HepG2 (cell line): Measurements from ENCODE around the gene GNAS. TPM values are rescaled to one million over a fixed set of nuclear protein-coding genes. Genes with fewer than 3 reads are reported as not detected.

Experiments used
- ATAC-seq: fragments of 200-7000 bp; cut with Tn5 transposase; 3 replicates; pipeline ENCODE4 v1.9.1; 2020; ENCODE audit warnings: mild to moderate bottlenecking, moderate library complexity
- BruUV-seq: library from RNA; stranded (reverse); fragments of 400-500 nt; replicated peaks from 2 replicates; lab custom pipeline; 2021; lab: Mats Ljungman, UMichigan
- CTCF ChIA-PET: fragments of 300-600 bp; formaldehyde crosslinking; extraction: SDS; loops from one replicate; lab custom pipeline; 2021; ENCODE audit warnings: low total read pairs, inconsistent platforms, low intra/inter-chr PET ratio; lab: Yijun Ruan, JAX
- POLR2A ChIA-PET: fragments of 350-600 bp; sonication (Branson Sonifier 250); formaldehyde crosslinking; loops from one replicate; lab custom pipeline; 2020; ENCODE audit warnings: antibody characterized with exemption, inconsistent platforms; lab: Yijun Ruan, JAX
- DNase-seq: peaks from one replicate; pipeline ENCODE4 v3.0.0-alpha.2; 2015; ENCODE audit warnings: low spot score
- FAIRE-seq: peaks from 3 replicates; lab custom pipeline; 2011; peaks lifted over from hg19 to GRCh38; lab: Jason Lieb, UNC
- H2AFZ ChIP-seq: one replicate; pipeline ENCODE4 v1.6.1; 2011; ENCODE audit warnings: low read length, inconsistent platforms
- H3K27ac ChIP-seq: fragments of 300-600 bp; 3 replicates; pipeline ENCODE4 v1.8.0; 2011; ENCODE audit warnings: mixed run types, mild to moderate bottlenecking, mixed read lengths, low read length, inconsistent platforms; ENCODE audit not compliant: insufficient read depth; ENCODE audit errors: extremely low read length
- H3K27me3 ChIP-seq, 2 experiments: fragments of 200-600 bp in 1 of 2; 2 replicates in 1 of 2; 3 replicates in 1 of 2; pipeline versions ENCODE4 v1.6.0 to v1.8.0; 2011; ENCODE audit warnings: low read length in 2 of 2, mild to moderate bottlenecking in 2 of 2, moderate library complexity in 2 of 2, inconsistent platforms in 1 of 2; ENCODE audit not compliant: insufficient read depth in 2 of 2, control insufficient read depth in 1 of 2
- H3K36me3 ChIP-seq, 2 experiments: fragments of 200-600 bp in 1 of 2; replicated peaks in 1 of 2; 2 replicates in 1 of 2; 3 replicates in 1 of 2; pipeline versions ENCODE4 v1.5.1 to v1.8.0; 2011; ENCODE audit warnings: low read length in 2 of 2, inconsistent platforms in 1 of 2; ENCODE audit not compliant: insufficient read depth in 2 of 2, control insufficient read depth in 1 of 2
- H3K4me1 ChIP-seq: 2 replicates; pipeline ENCODE4 v1.5.1; 2012; ENCODE audit warnings: low read length, inconsistent platforms; ENCODE audit not compliant: insufficient read depth
- H3K4me2 ChIP-seq: 2 replicates; pipeline ENCODE4 v1.6.0; 2011; ENCODE audit warnings: low read depth, low read length, inconsistent platforms
- H3K4me3 ChIP-seq, 3 experiments: fragments of 200-600 bp in 1 of 3; sonication (generic), shearing (Covaris generic) in 1 of 3; replicated peaks in 1 of 3; 2 replicates each; pipeline ENCODE4 v1.5.1; 2011 to 2016; ENCODE audit warnings: low read length in 3 of 3, inconsistent platforms in 2 of 3, low read depth in 2 of 3, mild to moderate bottlenecking in 2 of 3, control low read depth in 1 of 3, mixed read lengths in 1 of 3; ENCODE audit not compliant: insufficient read depth in 1 of 3
- H3K79me2 ChIP-seq: one replicate; pipeline ENCODE4 v1.6.1; 2011; ENCODE audit warnings: low read length, inconsistent platforms; ENCODE audit not compliant: insufficient read depth
- H3K9ac ChIP-seq: 2 replicates; pipeline ENCODE4 v1.6.0; 2011; ENCODE audit warnings: mild to moderate bottlenecking, low read depth, low read length, inconsistent platforms; ENCODE audit not compliant: insufficient read depth
- H3K9me3 ChIP-seq: 2 replicates; pipeline ENCODE4 v1.5.1; 2012; ENCODE audit warnings: mild to moderate bottlenecking, low read length
- H4K20me1 ChIP-seq: 2 replicates; pipeline ENCODE4 v1.6.0; 2011; ENCODE audit warnings: inconsistent platforms, mild to moderate bottlenecking, low read length, moderate library complexity; ENCODE audit not compliant: insufficient read depth
- BRCA1 ChIP-seq: sonication (generic); formaldehyde crosslinking; IDR thresholded peaks from 2 replicates; pipeline ENCODE4 v1.4.0; 2020; ENCODE audit warnings: missing genetic modification reagents
- CBX2 ChIP-seq, 2 experiments: fragments of 200-600 bp in 1 of 2; sonication (generic); formaldehyde crosslinking in 1 of 2; IDR thresholded peaks; 2 replicates each; pipeline versions ENCODE4 v1.7.0 to v1.8.1; 2018 to 2022; ENCODE audit warnings: low read depth in 2 of 2, low read length in 1 of 2, mild to moderate bottlenecking in 1 of 2, missing genetic modification reagents in 1 of 2
- FOXP1 ChIP-seq, 2 experiments: fragments of 450-650 bp in 1 of 2; IDR thresholded peaks; 2 replicates each; pipeline ENCODE4 v1.6.1; 2017 to 2018; ENCODE audit warnings: antibody characterized with exemption in 1 of 2
- FUBP1 ChIP-seq: sonication (generic); formaldehyde crosslinking; IDR thresholded peaks from 2 replicates; pipeline ENCODE4 v1.5.1; 2020; ENCODE audit warnings: missing genetic modification reagents, mild to moderate bottlenecking, borderline replicate concordance
- IRF2 ChIP-seq: IDR thresholded peaks from 2 replicates; pipeline ENCODE4 v1.6.1; 2018; ENCODE audit warnings: missing genetic modification reagents, missing compliant biosample characterization
- KAT2B ChIP-seq: fragments of 150-350 bp; IDR thresholded peaks from 2 replicates; pipeline ENCODE4 v1.6.1; 2014; ENCODE audit warnings: low read depth, low read length, borderline replicate concordance
- KDM1A ChIP-seq: IDR thresholded peaks from 2 replicates; pipeline ENCODE4 v1.6.1; 2016; ENCODE audit warnings: missing compliant biosample characterization
- LBX2 ChIP-seq: sonication (generic); formaldehyde crosslinking; IDR thresholded peaks from 2 replicates; pipeline ENCODE4 v1.5.0; 2020; ENCODE audit warnings: missing genetic modification reagents, mild to moderate bottlenecking, borderline replicate concordance
- PHB2 ChIP-seq: fragments of 450-650 bp; IDR thresholded peaks from 2 replicates; pipeline ENCODE4 v1.6.1; 2018; ENCODE audit not compliant: partially characterized antibody
- RAD21 ChIP-seq: fragments of 450-650 bp; formaldehyde crosslinking; IDR thresholded peaks from 2 replicates; pipeline ENCODE4 v1.5.0; 2020; ENCODE audit warnings: mild to moderate bottlenecking
- SOX6 ChIP-seq, 2 experiments: fragments of 450-650 bp in 1 of 2; sonication (generic) in 1 of 2; formaldehyde crosslinking in 1 of 2; IDR thresholded peaks; 2 replicates each; pipeline versions ENCODE4 v1.4.0 to v1.6.1; 2017 to 2020; ENCODE audit warnings: antibody characterized with exemption in 1 of 2, mild to moderate bottlenecking in 1 of 2, missing genetic modification reagents in 1 of 2
- STAG1 ChIP-seq: sonication (generic); formaldehyde crosslinking; IDR thresholded peaks from 2 replicates; pipeline ENCODE4 v1.4.0; 2020; ENCODE audit warnings: missing genetic modification reagents
- ZKSCAN5 ChIP-seq: sonication (generic); formaldehyde crosslinking; IDR thresholded peaks from 2 replicates; pipeline ENCODE4 v1.5.1; 2020; ENCODE audit warnings: mild to moderate bottlenecking, missing genetic modification reagents
- ZNF124 ChIP-seq: sonication (generic); formaldehyde crosslinking; IDR thresholded peaks from 2 replicates; pipeline ENCODE4 v1.4.0; 2020; ENCODE audit warnings: missing genetic modification reagents
- ZNF232 ChIP-seq: sonication (generic); formaldehyde crosslinking; IDR thresholded peaks from 2 replicates; pipeline ENCODE4 v1.4.0; 2020; ENCODE audit warnings: missing genetic modification reagents, borderline replicate concordance
- ZNF766 ChIP-seq: sonication (generic); formaldehyde crosslinking; IDR thresholded peaks from 2 replicates; pipeline ENCODE4 v1.5.0; 2020; ENCODE audit warnings: missing genetic modification reagents, borderline replicate concordance
- ZNF776 ChIP-seq: sonication (generic); formaldehyde crosslinking; IDR thresholded peaks from 2 replicates; pipeline ENCODE4 v1.4.0; 2020; ENCODE audit warnings: mild to moderate bottlenecking, missing genetic modification reagents
- WGBS: methylation state at CpG from one replicate; pipeline ENCODE4 v1.1.6; 2017; ENCODE audit warnings: low lambda C conversion rate; 5-methylcytosine and 5-hydroxymethylcytosine counted together
- in situ Hi-C: cut with HindIII; loops from 2 replicates; pipeline ENCODE4 v1.10.0; 2017; ENCODE audit warnings: low pct_unique_long_range_greater_than_20kb; ENCODE audit not compliant: extremely low pct_ligation_motif_present
- intact Hi-C: fragments of 100-400 bp; cut with micrococcal nuclease; formaldehyde crosslinking; loops from one replicate; pipeline ENCODE4 v1.10.0; 2022; ENCODE audit not compliant: unreplicated experiment
- polyA plus RNA-seq, 8 experiments: library from polyadenylated mRNA; depleted of rRNA in 3 of 8; stranded (reverse) in 7 of 8; unstranded in 1 of 8; fragments of >200 nt; fragmentation: Illumina TruSeq in 4 of 8; extraction: Trizol in 4 of 8; gene quantifications; 2 replicates each; pipeline versions ENCODE4 v1.2.1 to v1.2.3, GENCODE V29; 2011 to 2016; ENCODE audit warnings: low read depth in 4 of 8, missing spikeins in 1 of 8, mixed read lengths in 1 of 8; ENCODE audit not compliant: insufficient read depth in 1 of 8
- total RNA-seq, 5 experiments: library from RNA; depleted of rRNA; stranded (reverse); fragments of >200 nt; fragmentation: Illumina TruSeq; extraction: Trizol; gene quantifications; 2 replicates each; pipeline ENCODE4 v1.2.3, GENCODE V29; 2016; ENCODE audit warnings: low read depth in 1 of 5

The GNAS gene
- total and polyA plus RNA-seq, 2 of the 13 experiments (the other 11 are each of a cell fraction or from before 2014, with no cell fraction given): 407 to 1,008 TPM

- DNase-seq: no peak
- no peak overlapping the region for H2AFZ ChIP-seq
- no peak overlapping the region for H3K4me3 ChIP-seq
- BruUV-seq: no TSS peak
- ATAC-seq: no peak
- ChIA-PET POLR2A (no interaction called here), CTCF (no interaction called here)
- H4K20me1 ChIP-seq: no peaks in the 10 kb centered on the region
- no peak overlapping the region for H3K27ac ChIP-seq
- H3K27me3 ChIP-seq: peaks cover 4 to 36% of the 10 kb centered on the region in 2 experiments; a peak in 3 of 5 replicates
- H3K9ac ChIP-seq: no peak overlapping the region
- H3K9me3 ChIP-seq: no peaks in the 10 kb centered on the region
- H3K4me1 ChIP-seq: no peaks in the 10 kb centered on the region
- no peak overlapping the region for H3K4me2 ChIP-seq
- no peak for FAIRE-seq
- 7% methylated on average over 5 of the region's 5 CpGs for WGBS
- no peaks in the 10 kb centered on the region for H3K36me3 ChIP-seq
- H3K79me2 ChIP-seq: no peaks in the 10 kb centered on the region
- intact Hi-C loops (no loop called here), in situ Hi-C loops (no loop called here)
- TF ChIP-seq CBX2 (IDR thresholded peaks at IDR 0.05; ENCODE audit: low read depth, low read length) (peak; percentile 81; the same call in 1 of the 2 replicates), CBX2 (CRISPR knock-in tag; IDR thresholded peaks at IDR 0.05; ENCODE audit: low read depth) (no peak), STAG1 (CRISPR knock-in tag) (no peak), SOX6 (IDR thresholded peaks at IDR 0.05) (no peak), SOX6 (CRISPR knock-in tag; IDR thresholded peaks at IDR 0.05) (no peak)
- TF ChIP-seq, all 625 proteins: peak for 1
These were observed 79.7 kb downstream of the GNAS start for GRCh38 chr20:58932170-58932569.

GRCh38 chr20:58938078-58938477 lies 85.6 kb downstream of the GNAS start:
- Histone ChIP-seq H3K27me3 (peaks cover 0 to 16% of the 10 kb centered on the region in 2 experiments; a peak in 3 of 5 replicates), H3K79me2 (no peaks in the 10 kb centered on the region), H2AFZ (no peak overlapping the region), H4K20me1 (no peaks in the 10 kb centered on the region), H3K9ac (no peak overlapping the region), H3K36me3 (no peaks in the 10 kb centered on the region), H3K27ac (no peak overlapping the region), H3K4me1 (no peaks in the 10 kb centered on the region), H3K4me3 (no peak overlapping the region), H3K9me3 (no peaks in the 10 kb centered on the region), H3K4me2 (no peak overlapping the region)
- FAIRE-seq: no peak
- ChIA-PET CTCF (no interaction called here), POLR2A (no interaction called here)
- BruUV-seq: no TSS peak
- no peak for ATAC-seq
- 14% methylated on average over 2 of the region's 2 CpGs for WGBS
- no peak for DNase-seq
- intact Hi-C loops (no loop called here), in situ Hi-C loops (no loop called here)
- no peak for TF ChIP-seq LBX2 (CRISPR knock-in tag)
- TF ChIP-seq BRCA1: no peak
- no peak for TF ChIP-seq KAT2B
- TF ChIP-seq FOXP1 (IDR thresholded peaks at IDR 0.05): no peak
- no peak for TF ChIP-seq FOXP1 (CRISPR knock-in tag; IDR thresholded peaks at IDR 0.05)
- TF ChIP-seq PHB2: no peak
- no peak for TF ChIP-seq IRF2 (CRISPR knock-in tag)
- TF ChIP-seq ZNF776 (CRISPR knock-in tag): no peak
- TF ChIP-seq KDM1A (CRISPR knock-in tag): no peak
- no peak for TF ChIP-seq FUBP1 (CRISPR knock-in tag)
- TF ChIP-seq ZKSCAN5 (CRISPR knock-in tag): no peak
- TF ChIP-seq ZNF124: no peak
- TF ChIP-seq ZNF232 (CRISPR knock-in tag): no peak
- TF ChIP-seq RAD21: no peak
- no peak for TF ChIP-seq ZNF766 (CRISPR knock-in tag)
